Adrenal gland (tissue), 12 donors: ENCODE results near the gene RAC3. TPM values are rescaled to one million over a fixed set of nuclear protein-coding genes. Genes with fewer than 3 reads are reported as not detected.

Experiments used
- DNase-seq, 7 donors: peaks; one replicate each; pipeline ENCODE4 v3.0.0-alpha.2; 2019 to 2020
- H3K27ac ChIP-seq, 5 donors: fragments of 200-600 bp; sonication (generic) in 4 of 5; 1 replicate in 3 of 5; 2 replicates in 2 of 5; pipeline versions ENCODE4 v1.5.1 to v1.8.0; 2016 to 2020; ENCODE audit warnings: mild to moderate bottlenecking in 1 of 5
- H3K27me3 ChIP-seq: fragments of 200-600 bp; 2 replicates; pipeline ENCODE4 v1.8.0; 2021
- H3K36me3 ChIP-seq, 2 donors: fragments of 200-600 bp; replicated peaks in 1 of 2; 1 replicate in 1 of 2; 2 replicates in 1 of 2; pipeline versions ENCODE4 v1.5.1 to v1.8.0; 2018 to 2022
- H3K4me1 ChIP-seq, 2 donors: fragments of 200-600 bp; replicated peaks in 1 of 2; 1 replicate in 1 of 2; 2 replicates in 1 of 2; pipeline versions ENCODE4 v1.5.1 to v1.8.0; 2018 to 2021
- H3K4me3 ChIP-seq, 4 donors: fragments of 200-600 bp; sonication (generic) in 3 of 4; one replicate each; pipeline ENCODE4 v1.5.1; 2016 to 2018
- H3K9me3 ChIP-seq, 3 donors: fragments of 200-600 bp; sonication (generic) in 1 of 3; replicated peaks in 1 of 3; 1 replicate in 2 of 3; 2 replicates in 1 of 3; pipeline versions ENCODE4 v1.5.1 to v1.8.0; 2016 to 2021
- POLR2A ChIP-seq, 2 donors: fragments of 450-650 bp; IDR thresholded peaks; one replicate each; pipeline ENCODE4 v1.6.1; 2017; ENCODE audit warnings: antibody characterized with exemption in 2 of 2, mild to moderate bottlenecking in 2 of 2, moderate library complexity in 1 of 2
- WGBS, 4 donors: extraction: QIAGEN DNeasy Blood & Tissue Kit in 2 of 4; methylation state at CpG; one replicate each; pipeline versions ENCODE4 v1.1.5 to v1.1.7; 2013 to 2017; 5-methylcytosine and 5-hydroxymethylcytosine counted together
- intact Hi-C, 2 donors: fragments of 100-400 bp; cut with DNase I; formaldehyde crosslinking; loops; one replicate each; pipeline versions ENCODE4 v1.14.1 to v1.15.0; 2022 to 2023
- polyA plus RNA-seq, 3 donors: library from polyadenylated mRNA; stranded (reverse); fragments of 200-250 nt in 2 of 3; fragments of 350-450 nt in 1 of 3; fragmentation: Illumina TruSeq in 1 of 3; extraction: RNeasy Lipid Tissue Mini Kit (QIAGEN cat#74804) in 1 of 3; gene quantifications; one replicate each; pipeline ENCODE4 v1.2.3, GENCODE V29; 2013 to 2014
- total RNA-seq, 9 donors: library from RNA; depleted of rRNA in 4 of 9; stranded (reverse); fragments of >200 nt in 4 of 9; fragments of 120-200 nt in 1 of 9; fragmentation: NEBNext Ultra II Directional in 1 of 9; extraction: Animal tissue kit (Norgen Biotek cat#: 25700) in 1 of 9; gene quantifications; one replicate each; pipeline versions ENCODE4 v1.1.0 to v1.2.4, GENCODE V29; 2013 to 2023
- TF ChIP-seq, protein P1 (sequence below), 6 experiments: fragments of 450-650 bp in 4 of 6; fragments of 200-600 bp in 2 of 6; sonication (generic) in 1 of 6; IDR thresholded peaks; 1 replicate in 5 of 6; 2 replicates in 1 of 6; pipeline versions ENCODE4 v1.5.1 to v1.8.0; 2016 to 2021; ENCODE audit warnings: antibody characterized with exemption in 6 of 6, mild to moderate bottlenecking in 2 of 6, moderate library complexity in 1 of 6
- donor health status: healthy with polysubstance abuse.
- donor health status: Bipolar disorder and iron deficiency.
- donor health status: DM: yes; HTN: yes; CAD: no.
- donor health status: DM: no; HTN: no; CAD: no.
- donor health status: DM: no; HTN: no; CAD: no.
- donor health status: DM: yes; HTN: yes; CAD: no.

The RAC3 gene
- total and polyA plus RNA-seq, 12 donors, result 1.6 to 13.5 (median 5.1) TPM

DNA sequence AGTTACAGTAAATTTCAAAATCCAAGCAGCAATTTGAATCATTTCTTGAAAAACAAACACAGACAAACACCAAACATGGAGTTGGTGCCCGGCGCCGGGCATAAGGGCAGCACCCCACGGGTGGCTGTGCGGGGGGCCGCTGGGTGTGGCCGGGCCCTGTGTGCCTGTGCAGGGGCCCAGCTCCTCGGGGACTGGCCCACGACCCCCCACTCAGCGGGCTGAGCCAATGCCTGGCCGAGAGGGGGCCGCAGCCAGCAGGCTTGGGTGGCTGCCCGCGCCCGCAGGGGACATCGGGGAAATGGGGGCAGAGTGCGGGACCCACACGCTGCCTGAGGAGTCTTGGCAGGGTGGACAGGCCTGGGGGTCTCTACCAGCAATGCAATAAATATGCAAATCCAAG lies 47.0 kb downstream of the RAC3 start:
- Histone ChIP-seq H3K4me1 (no peaks in the 10 kb centered on the region), H3K4me3 (no peak overlapping the region), H3K27ac (no peak overlapping the region), H3K27me3 (no peaks in the 10 kb centered on the region), H3K36me3 (peaks cover 0 to 49% of the 10 kb centered on the region in 2 donors), H3K9me3 (no peaks in the 10 kb centered on the region)
- intact Hi-C loops, result no loop called here
- no peak for TF ChIP-seq POLR2A (IDR thresholded peaks at IDR 0.05)
- TF ChIP-seq, protein P1, sequence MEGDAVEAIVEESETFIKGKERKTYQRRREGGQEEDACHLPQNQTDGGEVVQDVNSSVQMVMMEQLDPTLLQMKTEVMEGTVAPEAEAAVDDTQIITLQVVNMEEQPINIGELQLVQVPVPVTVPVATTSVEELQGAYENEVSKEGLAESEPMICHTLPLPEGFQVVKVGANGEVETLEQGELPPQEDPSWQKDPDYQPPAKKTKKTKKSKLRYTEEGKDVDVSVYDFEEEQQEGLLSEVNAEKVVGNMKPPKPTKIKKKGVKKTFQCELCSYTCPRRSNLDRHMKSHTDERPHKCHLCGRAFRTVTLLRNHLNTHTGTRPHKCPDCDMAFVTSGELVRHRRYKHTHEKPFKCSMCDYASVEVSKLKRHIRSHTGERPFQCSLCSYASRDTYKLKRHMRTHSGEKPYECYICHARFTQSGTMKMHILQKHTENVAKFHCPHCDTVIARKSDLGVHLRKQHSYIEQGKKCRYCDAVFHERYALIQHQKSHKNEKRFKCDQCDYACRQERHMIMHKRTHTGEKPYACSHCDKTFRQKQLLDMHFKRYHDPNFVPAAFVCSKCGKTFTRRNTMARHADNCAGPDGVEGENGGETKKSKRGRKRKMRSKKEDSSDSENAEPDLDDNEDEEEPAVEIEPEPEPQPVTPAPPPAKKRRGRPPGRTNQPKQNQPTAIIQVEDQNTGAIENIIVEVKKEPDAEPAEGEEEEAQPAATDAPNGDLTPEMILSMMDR (IDR thresholded peaks at IDR 0.05), result no peak
- 96 to 97% (median 96%) methylated on average over 7 to 18 of the region's 18 CpGs; no CpG with 5 or more reads in 1 of the 4 donors for WGBS, 4 donors
- DNase-seq, result no peak

DNA sequence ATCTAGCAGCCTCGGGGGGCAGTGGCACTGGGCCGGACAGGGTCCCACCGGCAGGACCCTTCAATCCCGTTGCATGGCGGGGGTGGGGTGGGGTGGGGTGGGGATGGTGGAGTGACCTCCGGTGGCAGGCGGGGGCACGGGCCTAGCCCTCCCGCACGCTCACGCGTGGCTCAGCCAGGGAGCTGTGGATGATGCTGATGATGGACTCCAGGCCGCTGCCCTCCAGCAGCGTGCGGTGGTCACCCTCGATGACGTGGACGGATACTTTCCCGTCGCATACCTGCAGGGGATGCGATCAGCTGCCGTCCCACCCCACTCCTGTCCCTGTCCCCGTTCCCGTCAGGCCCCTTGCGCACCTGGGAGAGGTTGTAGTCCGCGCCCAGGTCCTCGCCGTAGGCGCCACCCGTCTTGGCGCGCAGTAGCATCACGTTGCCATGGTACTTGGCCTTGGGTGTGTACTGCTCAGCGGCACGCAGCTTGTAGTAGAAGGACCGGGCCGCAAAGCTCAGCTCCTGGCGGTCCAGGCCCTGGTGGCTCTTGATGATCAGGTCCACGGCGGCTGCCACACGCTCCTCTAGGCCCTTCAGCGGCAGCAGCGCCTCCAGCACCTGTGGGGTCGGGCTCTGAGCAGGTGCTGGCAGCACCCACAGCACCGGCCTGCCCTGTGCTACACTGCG lies 47.7 kb downstream of the RAC3 start:
- intact Hi-C loops, result no loop called here
- TF ChIP-seq, protein P1 (IDR thresholded peaks at IDR 0.05), result no peak
- TF ChIP-seq POLR2A (IDR thresholded peaks at IDR 0.05), result no peak
- Histone ChIP-seq H3K36me3 (peaks cover 0 to 56% of the 10 kb centered on the region in 2 donors), H3K4me1 (no peaks in the 10 kb centered on the region), H3K9me3 (no peaks in the 10 kb centered on the region), H3K27ac (no peak overlapping the region), H3K4me3 (no peak overlapping the region), H3K27me3 (no peaks in the 10 kb centered on the region)
- WGBS, 4 donors, result 90 to 94% (median 94%) methylated on average over 24 to 47 of the region's 47 CpGs
- no peak for DNase-seq

DNA sequence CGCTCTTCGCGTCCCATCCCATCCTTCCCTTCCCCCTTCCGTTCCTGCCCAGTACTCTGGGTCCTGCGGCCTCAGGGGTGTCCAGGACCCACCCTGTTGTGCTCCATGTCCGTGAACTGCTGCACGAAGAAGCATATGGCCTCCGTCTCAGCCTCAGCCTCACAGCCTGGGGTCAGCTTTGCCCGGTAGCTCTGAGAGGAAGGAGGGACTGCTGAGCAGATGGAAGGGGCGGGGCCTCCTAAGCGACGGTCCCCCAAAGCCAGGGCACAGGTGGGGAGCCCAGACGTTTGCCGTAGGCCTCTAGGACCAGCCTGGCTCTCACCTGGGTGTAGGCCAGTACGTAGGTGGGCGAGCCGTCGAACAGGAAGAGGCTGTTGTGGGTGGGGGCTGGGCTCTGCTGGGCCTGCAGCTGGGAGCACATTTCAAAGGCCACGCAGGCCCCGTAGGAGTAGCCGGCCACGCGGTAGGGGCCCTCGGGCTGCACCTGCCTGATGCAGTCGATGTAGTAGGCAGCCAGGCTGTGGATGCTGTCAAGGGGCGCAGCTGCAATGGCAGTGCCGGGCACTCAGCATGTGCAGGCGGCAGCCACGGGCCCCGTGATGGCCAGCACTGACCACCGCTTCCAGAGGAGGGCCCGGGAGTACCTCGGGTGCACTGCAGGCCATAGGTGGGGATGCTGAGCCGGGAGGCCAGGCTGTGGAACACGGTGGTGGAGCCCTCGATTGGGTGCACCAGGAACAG lies 48.7 kb downstream of the RAC3 start:
- no peak for TF ChIP-seq POLR2A (IDR thresholded peaks at IDR 0.05)
- TF ChIP-seq, protein P1 (IDR thresholded peaks at IDR 0.05), result no peak
- Histone ChIP-seq H3K27me3 (no peaks in the 10 kb centered on the region), H3K36me3 (peaks cover 0 to 66% of the 10 kb centered on the region in 2 donors), H3K4me1 (no peaks in the 10 kb centered on the region), H3K4me3 (no peak overlapping the region), H3K27ac (no peak overlapping the region), H3K9me3 (no peaks in the 10 kb centered on the region)
- no peak for DNase-seq
- WGBS, 4 donors, result 89 to 94% (median 92%) methylated on average over 10 to 36 of the region's 36 CpGs
- intact Hi-C loops, result no loop called here

DNA sequence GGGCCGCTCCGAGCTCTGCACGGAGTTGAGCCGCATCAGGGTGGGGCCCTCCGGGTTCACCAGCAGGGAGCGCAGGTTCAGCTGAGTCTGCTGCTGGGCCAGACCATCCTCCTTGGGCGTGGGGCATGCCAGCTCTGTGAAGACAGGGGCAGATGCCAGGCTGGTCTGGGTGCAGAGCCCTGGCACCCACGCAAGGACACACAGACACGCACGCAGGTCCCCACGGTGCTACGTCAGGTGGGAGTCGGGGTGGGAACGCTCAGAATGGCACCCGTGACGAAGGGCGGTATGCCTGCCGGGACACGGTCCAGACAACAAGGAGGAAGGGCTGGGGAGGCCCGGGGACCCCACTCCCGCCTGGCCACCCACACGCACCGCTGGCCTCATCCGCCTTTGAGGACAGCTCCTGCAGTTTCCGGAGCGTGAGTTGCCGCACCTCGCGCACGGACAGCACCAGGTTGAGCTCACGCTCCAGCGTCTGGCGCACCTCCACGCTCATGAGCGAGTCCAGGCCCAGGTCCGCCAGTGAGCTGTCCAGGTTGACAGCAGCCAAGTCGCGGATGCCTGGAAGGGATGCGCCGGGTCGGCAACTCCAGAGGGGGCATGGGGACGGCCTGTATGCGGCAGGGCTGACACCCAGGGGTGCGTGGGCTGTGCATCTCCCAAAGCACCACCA lies 49.4 kb downstream of the RAC3 start:
- Histone ChIP-seq H3K36me3 (peaks cover 0 to 73% of the 10 kb centered on the region in 2 donors), H3K4me3 (no peak overlapping the region), H3K4me1 (no peaks in the 10 kb centered on the region), H3K27me3 (no peaks in the 10 kb centered on the region), H3K9me3 (no peaks in the 10 kb centered on the region), H3K27ac (no peak overlapping the region)
- TF ChIP-seq, protein P1 (IDR thresholded peaks at IDR 0.05), result no peak
- no peak for TF ChIP-seq POLR2A (IDR thresholded peaks at IDR 0.05)
- intact Hi-C loops, result no loop called here
- no peak for DNase-seq
- 93 to 96% (median 95%) methylated on average over 33 to 44 of the region's 44 CpGs for WGBS, 4 donors
